HCT116 (cell line): ENCODE measurements around the gene APCDD1L.

ENCODE experiments used
- CEBPB ChIP-seq: IDR thresholded peaks from 2 replicates; pipeline ENCODE4 v1.6.1; 2012; ENCODE audit warnings: low read depth
- FOSL1 ChIP-seq: IDR thresholded peaks from 2 replicates; pipeline ENCODE4 v1.6.1; 2012; ENCODE audit warnings: low read depth
- JUND ChIP-seq: IDR thresholded peaks from 2 replicates; pipeline ENCODE4 v1.6.1; 2012
- POLR2A ChIP-seq: IDR thresholded peaks from 2 replicates; pipeline ENCODE4 v1.7.0; 2011; ENCODE audit warnings: borderline replicate concordance; ENCODE audit not compliant: insufficient read depth, insufficient read length; ENCODE audit errors: extremely low read depth
- POLR2AphosphoS5 ChIP-seq: IDR thresholded peaks from 2 replicates; pipeline ENCODE4 v1.6.1; 2011; ENCODE audit warnings: mild to moderate bottlenecking, low read depth, low read length, moderate library complexity
- RAD21 ChIP-seq: IDR thresholded peaks from 2 replicates; pipeline ENCODE4 v1.6.1; 2012; ENCODE audit warnings: low read depth, mild to moderate bottlenecking
- TF ChIP-seq, protein P1 (sequence below), 3 experiments: fragments of 200-600 bp in 1 of 3; sonication (generic) in 1 of 3; IDR thresholded peaks in 2 of 3; conservative IDR thresholded peaks in 1 of 3; 2 replicates each; pipeline ENCODE4 v1.5.1; 2012 to 2017; ENCODE audit warnings: low read depth in 2 of 3, low read length in 2 of 3, antibody characterized with exemption in 1 of 3, borderline replicate concordance in 1 of 3, control low read depth in 1 of 3, mild to moderate bottlenecking in 1 of 3, mixed read lengths in 1 of 3, mixed run types in 1 of 3, moderate library complexity in 1 of 3; ENCODE audit not compliant: insufficient read depth in 1 of 3
- TF ChIP-seq, protein P2 (sequence below): IDR thresholded peaks from 2 replicates; pipeline ENCODE4 v1.6.1; 2012; ENCODE audit warnings: low read depth

DNA sequence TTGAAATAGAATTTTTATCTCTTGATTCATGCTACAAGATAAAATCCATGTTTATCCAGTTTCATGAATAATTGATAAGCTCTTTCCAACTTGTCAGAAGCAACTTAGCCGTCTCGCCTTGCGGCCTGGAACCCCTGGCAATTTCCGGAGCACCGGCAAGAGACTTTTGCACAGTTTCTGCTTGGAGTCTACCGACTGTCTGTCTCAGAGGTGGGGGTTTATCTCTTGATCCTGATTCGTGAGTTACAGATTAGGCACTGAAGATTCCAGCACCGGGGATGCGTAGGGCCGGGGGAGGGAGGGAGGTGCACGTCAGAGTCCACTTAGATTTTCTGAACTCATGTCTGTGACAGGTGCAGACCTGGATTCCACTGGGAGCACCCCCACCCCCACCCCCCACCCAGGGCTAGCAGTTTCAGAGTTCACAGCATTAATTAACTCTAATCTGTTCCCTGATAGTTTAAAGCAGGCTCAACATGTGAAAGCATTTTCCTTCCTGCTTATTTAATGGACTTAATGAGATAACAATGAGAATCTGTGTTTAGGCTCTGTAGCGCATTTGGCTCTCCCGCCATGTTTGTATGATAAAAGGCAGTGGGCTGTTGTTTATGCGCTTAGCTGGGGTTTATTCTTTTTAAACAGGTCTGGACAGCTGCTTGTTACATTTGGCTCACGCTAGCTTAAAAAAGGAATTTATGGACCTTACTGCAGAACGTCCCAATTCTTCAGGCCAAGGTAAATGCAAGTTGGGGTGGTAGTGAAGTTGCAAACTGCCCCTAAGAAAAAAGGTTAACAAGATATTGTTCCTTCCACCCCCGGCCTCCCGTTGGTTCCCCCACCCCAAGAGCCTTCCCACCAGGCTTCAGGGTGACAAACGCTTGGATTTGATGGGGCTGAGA, 8.1 kb upstream of the APCDD1L start:
- TF ChIP-seq, protein P1, sequence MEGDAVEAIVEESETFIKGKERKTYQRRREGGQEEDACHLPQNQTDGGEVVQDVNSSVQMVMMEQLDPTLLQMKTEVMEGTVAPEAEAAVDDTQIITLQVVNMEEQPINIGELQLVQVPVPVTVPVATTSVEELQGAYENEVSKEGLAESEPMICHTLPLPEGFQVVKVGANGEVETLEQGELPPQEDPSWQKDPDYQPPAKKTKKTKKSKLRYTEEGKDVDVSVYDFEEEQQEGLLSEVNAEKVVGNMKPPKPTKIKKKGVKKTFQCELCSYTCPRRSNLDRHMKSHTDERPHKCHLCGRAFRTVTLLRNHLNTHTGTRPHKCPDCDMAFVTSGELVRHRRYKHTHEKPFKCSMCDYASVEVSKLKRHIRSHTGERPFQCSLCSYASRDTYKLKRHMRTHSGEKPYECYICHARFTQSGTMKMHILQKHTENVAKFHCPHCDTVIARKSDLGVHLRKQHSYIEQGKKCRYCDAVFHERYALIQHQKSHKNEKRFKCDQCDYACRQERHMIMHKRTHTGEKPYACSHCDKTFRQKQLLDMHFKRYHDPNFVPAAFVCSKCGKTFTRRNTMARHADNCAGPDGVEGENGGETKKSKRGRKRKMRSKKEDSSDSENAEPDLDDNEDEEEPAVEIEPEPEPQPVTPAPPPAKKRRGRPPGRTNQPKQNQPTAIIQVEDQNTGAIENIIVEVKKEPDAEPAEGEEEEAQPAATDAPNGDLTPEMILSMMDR (IDR thresholded peaks at IDR 0.05 in 2 of 3, conservative IDR thresholded peaks at IDR 0.05 in 1 of 3; ENCODE audit: borderline replicate concordance in 1 of 3, insufficient read depth in 1 of 3, low read depth in 2 of 3, low read length in 2 of 3): no peak
- TF ChIP-seq, protein P2, sequence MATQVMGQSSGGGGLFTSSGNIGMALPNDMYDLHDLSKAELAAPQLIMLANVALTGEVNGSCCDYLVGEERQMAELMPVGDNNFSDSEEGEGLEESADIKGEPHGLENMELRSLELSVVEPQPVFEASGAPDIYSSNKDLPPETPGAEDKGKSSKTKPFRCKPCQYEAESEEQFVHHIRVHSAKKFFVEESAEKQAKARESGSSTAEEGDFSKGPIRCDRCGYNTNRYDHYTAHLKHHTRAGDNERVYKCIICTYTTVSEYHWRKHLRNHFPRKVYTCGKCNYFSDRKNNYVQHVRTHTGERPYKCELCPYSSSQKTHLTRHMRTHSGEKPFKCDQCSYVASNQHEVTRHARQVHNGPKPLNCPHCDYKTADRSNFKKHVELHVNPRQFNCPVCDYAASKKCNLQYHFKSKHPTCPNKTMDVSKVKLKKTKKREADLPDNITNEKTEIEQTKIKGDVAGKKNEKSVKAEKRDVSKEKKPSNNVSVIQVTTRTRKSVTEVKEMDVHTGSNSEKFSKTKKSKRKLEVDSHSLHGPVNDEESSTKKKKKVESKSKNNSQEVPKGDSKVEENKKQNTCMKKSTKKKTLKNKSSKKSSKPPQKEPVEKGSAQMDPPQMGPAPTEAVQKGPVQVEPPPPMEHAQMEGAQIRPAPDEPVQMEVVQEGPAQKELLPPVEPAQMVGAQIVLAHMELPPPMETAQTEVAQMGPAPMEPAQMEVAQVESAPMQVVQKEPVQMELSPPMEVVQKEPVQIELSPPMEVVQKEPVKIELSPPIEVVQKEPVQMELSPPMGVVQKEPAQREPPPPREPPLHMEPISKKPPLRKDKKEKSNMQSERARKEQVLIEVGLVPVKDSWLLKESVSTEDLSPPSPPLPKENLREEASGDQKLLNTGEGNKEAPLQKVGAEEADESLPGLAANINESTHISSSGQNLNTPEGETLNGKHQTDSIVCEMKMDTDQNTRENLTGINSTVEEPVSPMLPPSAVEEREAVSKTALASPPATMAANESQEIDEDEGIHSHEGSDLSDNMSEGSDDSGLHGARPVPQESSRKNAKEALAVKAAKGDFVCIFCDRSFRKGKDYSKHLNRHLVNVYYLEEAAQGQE: no peak
- TF ChIP-seq CEBPB (no peak), POLR2A (no peak), RAD21 (no peak), JUND (no peak), POLR2AphosphoS5 (no peak), FOSL1 (no peak)
